ENCODE data around the gene MMEL1. TPM values are rescaled to one million over a fixed set of nuclear protein-coding genes. Genes with fewer than 3 reads are reported as not detected.

The MMEL1 gene
- total RNA-seq, 2 experiments from 2014 or later, result 3.7 to 4.0 TPM

Other genes with a start within 250 kb of the MMEL1 start
- gene MORN1, start 241.5 kb downstream of the MMEL1 start, total RNA-seq, result 1 to 10 TPM; 6.2 to 7.9 TPM
- gene RER1, start 241.2 kb downstream of the MMEL1 start, total RNA-seq, result 100 to 1,000 TPM; 148 to 151 TPM
- gene PEX10, start 220.5 kb downstream of the MMEL1 start, total RNA-seq, result 10 to 100 TPM; 10.3 to 12.3 TPM
- gene PLCH2, start 156.7 kb downstream of the MMEL1 start, total RNA-seq, result 10 to 100 TPM in 1 of 2 experiments, 1 to 10 TPM in 1; 9.8 to 11.8 TPM
- 10 to 100 TPM; 55.9 to 66.8 TPM for gene PANK4, start 106.4 kb downstream of the MMEL1 start, total RNA-seq
- gene HES5, start 102.8 kb downstream of the MMEL1 start, total RNA-seq, result not detected
- gene TNFRSF14, start 76.6 kb downstream of the MMEL1 start, total RNA-seq, result 10 to 100 TPM; 85.8 to 86.5 TPM
- gene PRXL2B, start 46.2 kb downstream of the MMEL1 start, total RNA-seq, result 10 to 100 TPM; 35.6 to 40.6 TPM
- gene TTC34, start 168.7 kb upstream of the MMEL1 start, total RNA-seq, result under 1 TPM; 0.82 to 0.86 TPM

Measured in activated CD8-positive, alpha-beta T cell treated with anti-CD3 and anti-CD28 coated beads, Interleukin-2, amount 10 ng/mL, durations not matched to agents 7 days and 5 days (primary cell).